ENCODE data around the gene SESTD1.
"Not testable (repeated sequence)": the region's sequence is repeated elsewhere in the genome, so short reads cannot be mapped to it uniquely, and the experiment has no call there.

Gene SESTD1

DNA sequence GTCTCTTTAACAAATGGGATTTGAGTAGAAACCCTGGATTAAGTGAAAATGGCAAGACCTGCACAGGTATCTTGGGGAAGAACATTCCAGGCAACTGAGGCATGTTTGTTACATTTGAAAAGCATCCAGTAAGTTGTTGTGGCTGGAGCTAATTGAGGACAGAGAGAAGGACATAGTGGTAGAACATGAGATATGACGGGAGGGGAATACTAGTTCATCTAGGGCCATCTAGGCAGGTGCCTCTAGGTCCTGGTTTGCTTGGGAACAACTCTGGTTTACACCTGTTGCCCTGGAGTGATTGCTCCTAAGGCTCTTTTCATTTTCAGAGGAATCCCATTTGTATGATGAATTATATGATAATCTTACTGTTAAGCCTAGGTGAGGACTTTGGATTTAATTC, 194.9 kb downstream of the SESTD1 start:
- ChIA-PET POLR2A (ENCODE audit: low non-redundant PET) (no interaction called here), CTCF (no interaction called here)
- no peak for DNase-seq (ENCODE audit: low spot score)
- TF ChIP-seq, protein P1, sequence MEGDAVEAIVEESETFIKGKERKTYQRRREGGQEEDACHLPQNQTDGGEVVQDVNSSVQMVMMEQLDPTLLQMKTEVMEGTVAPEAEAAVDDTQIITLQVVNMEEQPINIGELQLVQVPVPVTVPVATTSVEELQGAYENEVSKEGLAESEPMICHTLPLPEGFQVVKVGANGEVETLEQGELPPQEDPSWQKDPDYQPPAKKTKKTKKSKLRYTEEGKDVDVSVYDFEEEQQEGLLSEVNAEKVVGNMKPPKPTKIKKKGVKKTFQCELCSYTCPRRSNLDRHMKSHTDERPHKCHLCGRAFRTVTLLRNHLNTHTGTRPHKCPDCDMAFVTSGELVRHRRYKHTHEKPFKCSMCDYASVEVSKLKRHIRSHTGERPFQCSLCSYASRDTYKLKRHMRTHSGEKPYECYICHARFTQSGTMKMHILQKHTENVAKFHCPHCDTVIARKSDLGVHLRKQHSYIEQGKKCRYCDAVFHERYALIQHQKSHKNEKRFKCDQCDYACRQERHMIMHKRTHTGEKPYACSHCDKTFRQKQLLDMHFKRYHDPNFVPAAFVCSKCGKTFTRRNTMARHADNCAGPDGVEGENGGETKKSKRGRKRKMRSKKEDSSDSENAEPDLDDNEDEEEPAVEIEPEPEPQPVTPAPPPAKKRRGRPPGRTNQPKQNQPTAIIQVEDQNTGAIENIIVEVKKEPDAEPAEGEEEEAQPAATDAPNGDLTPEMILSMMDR (conservative IDR thresholded peaks at IDR 0.05; ENCODE audit: low read depth), result no peak
- no peak overlapping the region for H3K27ac ChIP-seq

DNA sequence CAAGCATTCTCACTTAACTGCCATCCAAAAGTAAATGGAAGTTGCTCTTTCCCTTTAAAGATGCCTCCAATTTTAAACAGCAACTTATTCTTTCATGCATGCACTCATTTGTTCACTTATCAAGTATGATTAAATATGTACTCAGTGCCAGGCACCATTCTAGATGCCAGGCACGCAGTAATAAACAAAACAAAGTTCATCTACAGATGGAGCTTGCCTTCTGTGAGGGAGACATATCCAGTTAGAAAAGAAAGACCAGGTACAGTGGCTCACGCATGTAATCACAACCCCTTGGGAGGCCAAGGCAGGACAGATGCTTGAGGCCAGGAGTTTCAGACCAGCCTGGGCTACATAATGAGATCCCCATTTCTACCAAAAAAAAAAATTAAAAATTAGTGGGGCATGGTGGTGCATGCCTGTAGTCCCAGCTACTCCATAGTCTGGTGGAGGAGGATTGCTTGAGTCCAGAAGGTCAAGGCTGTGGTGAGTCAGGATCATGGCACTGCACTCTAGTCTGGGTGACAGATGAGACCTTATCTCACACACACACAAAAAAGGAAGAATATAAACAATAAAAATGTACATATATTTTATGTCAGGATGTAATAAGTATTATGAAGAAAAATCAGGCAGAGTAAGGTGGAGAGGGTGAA, 195.5 kb downstream of the SESTD1 start:
- no peak overlapping the region for H3K27ac ChIP-seq
- TF ChIP-seq, protein P1 (conservative IDR thresholded peaks at IDR 0.05; ENCODE audit: low read depth), result no peak
- CTCF ChIA-PET, result no interaction called here
- POLR2A ChIA-PET (ENCODE audit: low non-redundant PET), result no interaction called here
- no peak for DNase-seq (ENCODE audit: low spot score)

GRCh38 chr2:179059026-179059700, 205.5 kb downstream of the SESTD1 start:
- TF ChIP-seq, protein P1 (conservative IDR thresholded peaks at IDR 0.05; ENCODE audit: low read depth), result no peak
- POLR2A ChIA-PET (ENCODE audit: low non-redundant PET), result no interaction called here
- DNase-seq (ENCODE audit: low spot score), result no peak

GRCh38 chr2:179057737-179058136, 206.9 kb downstream of the SESTD1 start:
- ChIA-PET CTCF (no interaction called here), POLR2A (ENCODE audit: low non-redundant PET) (no interaction called here)
- no peak for DNase-seq (ENCODE audit: low spot score)
- no peak overlapping the region for H3K27ac ChIP-seq
- TF ChIP-seq, protein P1 (conservative IDR thresholded peaks at IDR 0.05; ENCODE audit: low read depth), result no peak

More at GRCh38 chr2:179059026-179059700, 205.5 kb downstream of the SESTD1 start:
- H3K27ac ChIP-seq, result no peak overlapping the region
- CTCF ChIA-PET, result no interaction called here

DNA sequence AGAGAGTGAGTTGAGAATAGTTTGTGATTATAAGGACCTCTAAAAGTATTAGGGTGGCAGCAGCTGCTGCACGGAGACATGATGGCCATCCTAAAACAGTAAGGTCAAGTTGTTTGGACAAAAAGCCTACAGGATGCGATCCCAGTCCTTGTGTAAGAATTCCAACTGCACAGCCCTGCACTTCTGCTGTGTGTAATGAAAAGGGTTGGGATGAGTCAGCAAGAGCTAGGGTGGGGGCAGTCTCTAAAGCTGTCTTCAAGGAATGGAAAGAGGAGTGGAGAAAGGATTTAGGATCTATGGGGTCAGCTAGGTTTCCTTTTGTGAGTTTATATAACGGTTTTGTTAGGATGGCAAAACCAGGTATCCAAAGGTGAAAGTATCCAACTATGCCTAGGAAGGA, 211.1 kb downstream of the SESTD1 start:
- CTCF ChIA-PET; POLR2A ChIA-PET (ENCODE audit: low non-redundant PET); H3K27ac ChIP-seq; DNase-seq (ENCODE audit: low spot score): not testable (repeated sequence)

All from RWPE1 (cell line).